Measurements from ENCODE around the gene PFDN1. TPM values are rescaled to one million over a fixed set of nuclear protein-coding genes. Genes with fewer than 3 reads are reported as not detected.

The PFDN1 gene
- total and polyA plus RNA-seq, 10 donors: 38.0 to 82.1 (median 61.6) TPM

- peak overlapping the region in 2 of 8 donors; percentile 24 to 32 for H3K27ac ChIP-seq
- H3K4me3 ChIP-seq: no peak overlapping the region
- no peak for DNase-seq
- intact Hi-C loops (cut with DNase I; ENCODE audit: low total_unique reads): no loop called here
- peaks cover 0 to 46% (median 17%) of the 10 kb centered on the region in 6 donors for H3K4me1 ChIP-seq
- no peaks in the 10 kb centered on the region for H3K27me3 ChIP-seq (replicated peaks in 1 of 7)
- 46 to 93% (median 80%) methylated on average over 3 of the region's 3 CpGs for WGBS, 5 donors
- H3K36me3 ChIP-seq: peaks cover 0 to 48% (median 6%) of the 10 kb centered on the region in 6 donors
- H3K9me3 ChIP-seq: no peaks in the 10 kb centered on the region
- TF ChIP-seq POLR2A (IDR thresholded peaks at IDR 0.05) (no peak), POLR2AphosphoS5 (IDR thresholded peaks at IDR 0.05) (no peak), CTCF (IDR thresholded peaks at IDR 0.05 in 8 of 11, conservative IDR thresholded peaks at IDR 0.05 in 3 of 11) (no peak)
Observed at GRCh38 chr5:140262221-140262620, 40.7 kb downstream of the PFDN1 start.

DNA sequence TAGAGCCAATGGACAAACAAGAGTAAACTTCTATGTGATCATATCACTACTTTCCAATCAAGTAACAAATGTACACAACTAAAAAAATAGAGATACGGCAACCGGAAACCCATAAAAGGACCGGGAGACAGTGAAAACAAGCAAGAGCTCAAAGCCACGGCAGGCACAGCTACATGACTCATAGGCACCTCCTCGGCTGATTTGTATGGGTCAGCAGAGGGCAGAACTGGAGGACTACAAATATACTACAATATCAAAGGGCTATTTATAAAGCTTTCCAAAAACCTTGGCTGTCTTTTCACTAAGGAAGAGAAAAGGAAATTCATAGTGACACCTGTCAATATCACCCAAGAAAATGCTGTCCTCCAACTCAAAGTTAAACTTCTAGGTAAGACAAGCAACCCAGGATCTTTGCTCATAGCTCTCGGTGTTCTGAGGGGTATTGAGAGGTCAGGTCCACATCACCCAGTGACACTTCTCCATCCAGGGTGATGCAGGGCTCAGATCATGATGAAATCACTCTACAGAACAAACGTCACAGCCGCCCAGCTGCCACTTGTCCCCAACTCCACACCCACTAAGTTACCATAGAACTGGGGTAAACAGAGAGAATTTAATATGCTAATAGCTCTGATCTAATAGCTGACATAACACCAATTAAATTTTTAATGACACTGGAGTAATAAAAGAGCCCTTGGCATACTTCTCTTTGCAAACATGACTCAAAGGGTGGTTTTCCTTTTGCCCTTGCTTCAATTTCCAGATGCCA is 41.3 kb downstream of the PFDN1 start:
- intact Hi-C loops (cut with DNase I; ENCODE audit: low total_unique reads): no loop called here
- peaks cover 0 to 40% (median 11%) of the 10 kb centered on the region in 6 donors for H3K4me1 ChIP-seq
- H3K27ac ChIP-seq: peak overlapping the region in 3 of 8 donors; percentile 2 to 32 (median 24)

DNA sequence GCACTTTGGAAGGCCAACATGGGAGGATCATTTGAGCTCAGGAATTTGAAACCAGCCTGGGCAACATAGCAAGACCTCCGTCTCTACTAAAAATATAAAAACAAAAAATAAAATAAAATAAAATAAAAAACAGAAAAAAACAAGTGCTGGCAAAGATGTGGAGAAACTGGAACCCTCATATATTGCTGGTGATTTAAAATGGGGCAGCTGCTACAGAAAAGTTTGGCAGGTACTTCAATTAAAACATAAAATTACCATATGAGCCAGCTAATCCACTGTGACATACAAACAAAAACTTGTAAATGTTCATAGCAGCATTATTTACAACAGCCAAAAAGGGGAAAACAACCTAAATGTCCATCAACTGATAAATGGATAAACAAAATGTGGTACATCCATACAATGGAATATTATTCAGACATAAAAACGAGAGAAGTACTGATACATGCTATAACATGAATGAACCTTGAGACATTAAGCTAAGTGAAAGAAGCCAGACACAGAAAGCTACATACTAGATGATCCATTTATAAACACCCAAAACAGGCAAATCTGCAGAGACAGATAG is 42.7 kb downstream of the PFDN1 start:
- no peak overlapping the region for H3K4me3 ChIP-seq
- intact Hi-C loops (cut with DNase I; ENCODE audit: low total_unique reads): no loop called here
- H3K4me1 ChIP-seq: peaks cover 0 to 41% (median 11%) of the 10 kb centered on the region in 6 donors
- no peaks in the 10 kb centered on the region for H3K27me3 ChIP-seq (replicated peaks in 1 of 7)
- no peak overlapping the region for H3K27ac ChIP-seq
- no peaks in the 10 kb centered on the region for H3K9me3 ChIP-seq
- H3K36me3 ChIP-seq: peaks cover 0 to 60% (median 6%) of the 10 kb centered on the region in 6 donors
- 96 to 99% (median 96%) methylated on average over 2 of the region's 2 CpGs for WGBS, 5 donors
- DNase-seq: no peak
- TF ChIP-seq POLR2A (IDR thresholded peaks at IDR 0.05) (no peak), POLR2AphosphoS5 (IDR thresholded peaks at IDR 0.05) (no peak), CTCF (IDR thresholded peaks at IDR 0.05 in 8 of 11, conservative IDR thresholded peaks at IDR 0.05 in 3 of 11) (no peak)

More for the DNA sequence above, 41.3 kb downstream of the PFDN1 start:
- no peak for TF ChIP-seq POLR2A (IDR thresholded peaks at IDR 0.05)
- no peak for TF ChIP-seq POLR2AphosphoS5 (IDR thresholded peaks at IDR 0.05)
- no peak for TF ChIP-seq CTCF (IDR thresholded peaks at IDR 0.05 in 8 of 11, conservative IDR thresholded peaks at IDR 0.05 in 3 of 11)
- 46 to 72% (median 55%) methylated on average over 8 of the region's 8 CpGs for WGBS, 5 donors
- Histone ChIP-seq H3K27me3 (replicated peaks in 1 of 7) (no peaks in the 10 kb centered on the region), H3K9me3 (no peaks in the 10 kb centered on the region), H3K36me3 (peaks cover 0 to 50% (median 6%) of the 10 kb centered on the region in 6 donors), H3K4me3 (no peak overlapping the region)
- DNase-seq: no peak

DNA sequence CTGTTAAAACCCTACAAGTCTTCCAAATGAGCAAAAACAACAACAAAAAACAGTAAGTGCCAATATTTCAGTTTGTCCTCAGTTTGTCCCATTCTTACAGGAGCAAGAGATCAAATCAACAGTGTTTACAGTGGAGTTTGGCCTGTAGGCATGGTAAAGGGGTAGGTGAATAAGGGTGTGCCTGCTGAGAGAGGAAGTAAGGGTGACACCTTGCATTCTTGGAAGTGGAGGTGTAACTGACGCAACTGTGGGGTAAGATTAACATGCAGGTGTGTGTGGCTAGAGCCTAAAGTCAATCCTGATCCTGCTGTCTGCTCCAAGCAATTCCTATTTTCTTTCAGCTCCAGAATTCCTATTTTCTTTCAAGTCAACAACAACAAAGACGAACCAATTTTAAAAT is 43.4 kb downstream of the PFDN1 start:
- peaks cover 0 to 62% (median 6%) of the 10 kb centered on the region in 6 donors for H3K36me3 ChIP-seq
- no peaks in the 10 kb centered on the region for H3K27me3 ChIP-seq (replicated peaks in 1 of 7)
- H3K9me3 ChIP-seq: no peaks in the 10 kb centered on the region
- TF ChIP-seq POLR2A (IDR thresholded peaks at IDR 0.05): no peak
- no peak for TF ChIP-seq POLR2AphosphoS5 (IDR thresholded peaks at IDR 0.05)
- TF ChIP-seq CTCF (IDR thresholded peaks at IDR 0.05 in 8 of 11, conservative IDR thresholded peaks at IDR 0.05 in 3 of 11): no peak
- WGBS, 5 donors: 90 to 94% (median 92%) methylated on average over 2 of the region's 2 CpGs
- DNase-seq: no peak
- H3K27ac ChIP-seq: no peak overlapping the region
- H3K4me3 ChIP-seq: no peak overlapping the region
- peaks cover 0 to 40% (median 12%) of the 10 kb centered on the region in 6 donors for H3K4me1 ChIP-seq
- intact Hi-C loops (cut with DNase I; ENCODE audit: low total_unique reads): no loop called here

All from spleen (tissue), 11 donors.